Astrocyte (in vitro differentiated cells and primary cell): ENCODE data around the gene ARHGEF10L.

Experiments
- EZH2 ChIP-seq: IDR thresholded peaks from 2 replicates; pipeline ENCODE4 v1.6.1; 2012; ENCODE audit warnings: mild to moderate bottlenecking, low read length, inconsistent platforms; ENCODE audit not compliant: insufficient read depth
- TF ChIP-seq, protein P1 (sequence below): IDR thresholded peaks from 2 replicates; pipeline ENCODE4 v1.5.1; 2011; ENCODE audit warnings: low read depth, mild to moderate bottlenecking, inconsistent platforms, low read length, moderate library complexity; ENCODE audit not compliant: insufficient read depth

DNA sequence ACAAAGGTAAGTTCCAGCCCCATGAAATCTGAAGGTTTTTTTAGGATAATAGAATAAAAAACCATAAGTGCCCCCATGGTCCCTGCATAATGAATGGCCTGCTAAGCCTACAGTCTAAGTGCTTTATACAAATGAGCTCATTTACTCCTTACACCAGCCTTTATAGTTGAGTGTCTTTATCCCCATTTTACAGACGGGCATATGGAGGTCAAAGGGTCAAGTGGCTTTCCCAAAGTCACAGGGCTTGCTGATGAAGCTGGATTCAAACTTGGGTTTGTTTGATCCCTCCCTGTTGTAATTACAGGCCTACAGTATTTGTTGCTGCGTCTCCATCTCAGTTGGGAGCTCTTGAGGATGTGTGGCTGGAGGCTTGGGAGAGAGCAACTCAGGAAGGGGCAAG is 28.3 kb upstream of the ARHGEF10L start:
- TF ChIP-seq, protein P1, sequence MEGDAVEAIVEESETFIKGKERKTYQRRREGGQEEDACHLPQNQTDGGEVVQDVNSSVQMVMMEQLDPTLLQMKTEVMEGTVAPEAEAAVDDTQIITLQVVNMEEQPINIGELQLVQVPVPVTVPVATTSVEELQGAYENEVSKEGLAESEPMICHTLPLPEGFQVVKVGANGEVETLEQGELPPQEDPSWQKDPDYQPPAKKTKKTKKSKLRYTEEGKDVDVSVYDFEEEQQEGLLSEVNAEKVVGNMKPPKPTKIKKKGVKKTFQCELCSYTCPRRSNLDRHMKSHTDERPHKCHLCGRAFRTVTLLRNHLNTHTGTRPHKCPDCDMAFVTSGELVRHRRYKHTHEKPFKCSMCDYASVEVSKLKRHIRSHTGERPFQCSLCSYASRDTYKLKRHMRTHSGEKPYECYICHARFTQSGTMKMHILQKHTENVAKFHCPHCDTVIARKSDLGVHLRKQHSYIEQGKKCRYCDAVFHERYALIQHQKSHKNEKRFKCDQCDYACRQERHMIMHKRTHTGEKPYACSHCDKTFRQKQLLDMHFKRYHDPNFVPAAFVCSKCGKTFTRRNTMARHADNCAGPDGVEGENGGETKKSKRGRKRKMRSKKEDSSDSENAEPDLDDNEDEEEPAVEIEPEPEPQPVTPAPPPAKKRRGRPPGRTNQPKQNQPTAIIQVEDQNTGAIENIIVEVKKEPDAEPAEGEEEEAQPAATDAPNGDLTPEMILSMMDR = no peak
- TF ChIP-seq EZH2 = no peak
